ENCODE measurements around the gene BAAT.

Gene BAAT

GRCh38 chr9:101398068-101398929 is 13.5 kb upstream of the BAAT start, which contains the start of the genes MRPL50 and ZNF189:
Gene MRPL50 (minus strand): TSS chr9:101398618. CDS start chr9:101398592, 26 bp downstream.
Gene ZNF189 (plus strand): TSS chr9:101398851. CDS start chr9:101399157, 306 bp downstream.
- peak; percentile 97 for DNase-seq (ENCODE audit: low read depth)

- no peak for DNase-seq (ENCODE audit: low read depth)
Measured at GRCh38 chr9:101397746-101398067, 12.9 kb upstream of the BAAT start.

GRCh38 chr9:101394687-101395086 is 9.9 kb upstream of the BAAT start:
- no peak for DNase-seq (ENCODE audit: low read depth)

GRCh38 chr9:101393135-101393534 is 8.3 kb upstream of the BAAT start:
- DNase-seq (ENCODE audit: low read depth), result no peak

- no peak for DNase-seq (ENCODE audit: low read depth)
Measured at GRCh38 chr9:101388507-101388993, 3.7 kb upstream of the BAAT start.

GRCh38 chr9:101387871-101388506 is 3.2 kb upstream of the BAAT start:
- no peak for DNase-seq (ENCODE audit: low read depth)

- no peak for DNase-seq (ENCODE audit: low read depth)
Measured at GRCh38 chr9:101383361-101383760, 1.4 kb downstream of the BAAT start.

GRCh38 chr9:101381833-101382342 is 2.9 kb downstream of the BAAT start:
- DNase-seq (ENCODE audit: low read depth), result no peak

- DNase-seq (ENCODE audit: low read depth), result no peak
Measured at GRCh38 chr9:101381118-101381517, 3.7 kb downstream of the BAAT start.

- DNase-seq (ENCODE audit: low read depth), result no peak
Measured at GRCh38 chr9:101380295-101380694, 4.5 kb downstream of the BAAT start.

- DNase-seq (ENCODE audit: low read depth), result no peak
Measured at GRCh38 chr9:101376111-101376848, 8.5 kb downstream of the BAAT start.

GRCh38 chr9:101375546-101375945 is 9.3 kb downstream of the BAAT start:
- no peak for DNase-seq (ENCODE audit: low read depth)

GRCh38 chr9:101372327-101373118 is 12.3 kb downstream of the BAAT start:
- DNase-seq (ENCODE audit: low read depth), result no peak

GRCh38 chr9:101371813-101372212 is 13.0 kb downstream of the BAAT start:
- DNase-seq (ENCODE audit: low read depth), result no peak

GRCh38 chr9:101369884-101370531 is 14.8 kb downstream of the BAAT start:
- DNase-seq (ENCODE audit: low read depth), result no peak

- no peak for DNase-seq (ENCODE audit: low read depth)
Measured at GRCh38 chr9:101369286-101369685, 15.5 kb downstream of the BAAT start.

GRCh38 chr9:101367323-101367722 is 17.5 kb downstream of the BAAT start:
- no peak for DNase-seq (ENCODE audit: low read depth)

- DNase-seq (ENCODE audit: low read depth), result no peak
Measured at GRCh38 chr9:101366038-101366756, 18.6 kb downstream of the BAAT start.

GRCh38 chr9:101365181-101365580 is 19.6 kb downstream of the BAAT start:
- no peak for DNase-seq (ENCODE audit: low read depth)

GRCh38 chr9:101362450-101362849 is 22.4 kb downstream of the BAAT start:
- DNase-seq (ENCODE audit: low read depth), result no peak
